Measurements from ENCODE around the gene ARSJ.
"Not testable (repeated sequence)": the region's sequence is repeated elsewhere in the genome, so short reads cannot be mapped to it uniquely, and the experiment has no call there.

ARSJ gene

GRCh38 chr4:114017120-114017917, 37.9 kb upstream of the ARSJ start:
- Histone ChIP-seq H3K36me3 (ENCODE audit: insufficient read depth, low read length) (no peaks in the 10 kb centered on the region), H3K9ac (ENCODE audit: insufficient read length) (no peak overlapping the region), H3K4me3 (no peak overlapping the region), H3K9me3 (ENCODE audit: low read depth, low read length) (no peaks in the 10 kb centered on the region), H3K27ac (peak overlapping the region; percentile 42; the same call in 1 of the 2 replicates)
- no peak for DNase-seq (ENCODE audit: low read depth, low spot score)
- TF ChIP-seq EZH2 (IDR thresholded peaks at IDR 0.05) (no peak), POLR2AphosphoS5 (IDR thresholded peaks at IDR 0.05; ENCODE audit: borderline replicate concordance, low read depth, low read length) (no peak), FOXP2 (optimal IDR thresholded peaks at IDR 0.05; ENCODE audit: control extremely low read depth, extremely low read length, insufficient read depth) (no peak)

GRCh38 chr4:114015444-114015899, 36.0 kb upstream of the ARSJ start:
- H3K4me3 ChIP-seq = peak overlapping the region; percentile 25; the same call in 1 of the 2 replicates
- no peaks in the 10 kb centered on the region for H3K9me3 ChIP-seq (ENCODE audit: low read depth, low read length)
- TF ChIP-seq FOXP2 (optimal IDR thresholded peaks at IDR 0.05; ENCODE audit: control extremely low read depth, extremely low read length, insufficient read depth) (no peak), POLR2AphosphoS5 (IDR thresholded peaks at IDR 0.05; ENCODE audit: borderline replicate concordance, low read depth, low read length) (no peak), EZH2 (IDR thresholded peaks at IDR 0.05) (no peak)
- H3K9ac ChIP-seq (ENCODE audit: insufficient read length) = no peak overlapping the region
- H3K36me3 ChIP-seq (ENCODE audit: insufficient read depth, low read length) = no peaks in the 10 kb centered on the region
- peak overlapping the region; percentile 82 for H3K27ac ChIP-seq
- peak; percentile 92 for DNase-seq (ENCODE audit: low read depth, low spot score)

DNA sequence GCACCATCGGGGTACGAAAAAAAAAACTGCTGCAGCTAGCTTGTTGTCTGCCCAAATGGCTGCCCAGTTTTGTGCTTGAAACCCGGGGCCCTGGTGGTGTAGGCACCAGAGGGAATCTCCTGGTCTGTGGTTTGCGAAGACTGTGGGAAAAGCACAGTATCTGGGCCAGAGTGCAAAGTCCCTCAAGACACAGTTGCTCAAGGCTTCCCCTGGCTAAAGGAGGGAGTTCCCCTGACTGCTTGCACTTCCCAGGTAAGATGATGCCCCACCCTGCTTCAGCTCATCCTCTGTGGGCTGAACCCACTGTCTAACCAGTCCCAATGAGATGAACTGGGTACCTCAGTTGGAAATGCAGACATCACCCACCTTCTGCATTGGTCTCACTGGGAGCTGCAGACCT, 33.8 kb upstream of the ARSJ start:
- H3K4me3 ChIP-seq; H3K36me3 ChIP-seq (ENCODE audit: insufficient read depth, low read length); H3K9ac ChIP-seq (ENCODE audit: insufficient read length); DNase-seq (ENCODE audit: low read depth, low spot score); H3K27ac ChIP-seq; H3K9me3 ChIP-seq (ENCODE audit: low read depth, low read length): not testable (repeated sequence)

DNA sequence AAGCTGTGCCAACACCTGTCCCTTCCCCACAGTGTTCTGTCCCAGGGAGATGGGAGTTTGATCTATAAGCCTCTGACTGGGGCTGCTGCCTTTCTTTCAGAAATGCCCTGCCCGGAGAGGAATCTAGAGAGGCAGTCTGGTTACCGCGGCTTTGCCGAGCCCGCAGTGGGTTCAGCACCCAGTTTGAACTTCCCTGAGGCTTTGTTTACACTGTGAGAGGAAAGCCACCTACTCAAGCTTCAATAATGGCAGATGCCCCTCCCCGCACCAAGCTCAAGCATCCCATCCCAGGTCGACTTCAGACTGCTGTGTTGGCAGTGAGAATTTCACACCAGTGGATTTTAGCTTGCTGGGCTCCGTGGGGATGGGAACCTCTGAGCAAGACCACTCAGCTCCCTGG, 33.3 kb upstream of the ARSJ start:
- no peaks in the 10 kb centered on the region for H3K9me3 ChIP-seq (ENCODE audit: low read depth, low read length)
- DNase-seq (ENCODE audit: low read depth, low spot score) = no peak

GRCh38 chr4:114005569-114006442, 26.4 kb upstream of the ARSJ start:
- no peaks in the 10 kb centered on the region for H3K9me3 ChIP-seq (ENCODE audit: low read depth, low read length)
- no peak overlapping the region for H3K9ac ChIP-seq (ENCODE audit: insufficient read length)
- no peak for DNase-seq (ENCODE audit: low read depth, low spot score)
- no peak overlapping the region for H3K4me3 ChIP-seq
- H3K27ac ChIP-seq = no peak overlapping the region
- TF ChIP-seq EZH2 (IDR thresholded peaks at IDR 0.05) (no peak), POLR2AphosphoS5 (IDR thresholded peaks at IDR 0.05; ENCODE audit: borderline replicate concordance, low read depth, low read length) (no peak), FOXP2 (optimal IDR thresholded peaks at IDR 0.05; ENCODE audit: control extremely low read depth, extremely low read length, insufficient read depth) (no peak)
- H3K36me3 ChIP-seq (ENCODE audit: insufficient read depth, low read length) = no peaks in the 10 kb centered on the region

More for the DNA sequence above, 33.3 kb upstream of the ARSJ start:
- Histone ChIP-seq H3K9ac (ENCODE audit: insufficient read length) (no peak overlapping the region), H3K27ac (no peak overlapping the region), H3K36me3 (ENCODE audit: insufficient read depth, low read length) (no peaks in the 10 kb centered on the region), H3K4me3 (no peak overlapping the region)
- no peak for TF ChIP-seq EZH2 (IDR thresholded peaks at IDR 0.05)
- no peak for TF ChIP-seq POLR2AphosphoS5 (IDR thresholded peaks at IDR 0.05; ENCODE audit: borderline replicate concordance, low read depth, low read length)
- TF ChIP-seq FOXP2 (optimal IDR thresholded peaks at IDR 0.05; ENCODE audit: control extremely low read depth, extremely low read length, insufficient read depth) = no peak

DNA sequence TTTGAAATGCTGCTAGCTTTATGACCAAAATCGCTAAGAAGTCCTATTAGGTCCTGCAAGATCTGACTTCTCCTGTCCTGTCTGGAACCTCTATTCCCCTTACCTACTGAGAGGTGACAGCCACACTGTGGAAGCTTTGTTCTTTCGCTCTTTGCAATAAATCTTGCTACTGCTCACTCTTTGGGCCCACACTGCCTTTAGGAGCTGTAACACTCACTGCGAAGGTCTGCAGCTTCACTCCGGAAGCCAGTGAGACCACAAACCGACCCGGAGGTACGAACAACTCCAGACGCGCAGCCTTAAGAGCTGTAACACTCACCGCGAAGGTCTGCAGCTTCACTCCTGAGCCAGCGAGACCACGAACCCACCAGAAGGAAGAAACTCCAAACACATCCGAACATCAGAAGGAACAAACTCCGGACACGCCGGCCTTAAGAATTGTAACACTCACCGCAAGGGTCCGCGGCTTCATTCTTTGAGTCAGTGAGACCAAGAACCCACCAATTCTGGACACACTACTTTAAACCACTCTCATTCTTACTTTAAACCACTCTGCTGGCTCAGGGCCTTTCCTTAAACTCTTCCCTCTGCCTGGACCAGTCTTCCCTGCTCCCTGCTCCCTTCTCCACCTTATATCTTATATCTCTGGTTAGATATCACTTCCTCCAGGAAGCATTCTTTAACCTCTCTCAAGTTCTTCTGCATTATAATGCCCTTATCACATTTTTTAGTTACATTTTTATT, 25.2 kb upstream of the ARSJ start:
- not testable (repeated sequence) for H3K4me3 ChIP-seq; DNase-seq (ENCODE audit: low read depth, low spot score); H3K9ac ChIP-seq (ENCODE audit: insufficient read length); H3K36me3 ChIP-seq (ENCODE audit: insufficient read depth, low read length); H3K9me3 ChIP-seq (ENCODE audit: low read depth, low read length); H3K27ac ChIP-seq

- no peak overlapping the region for H3K4me3 ChIP-seq
- TF ChIP-seq POLR2AphosphoS5 (IDR thresholded peaks at IDR 0.05; ENCODE audit: borderline replicate concordance, low read depth, low read length) (no peak; the same call in 1 of the 2 replicates), EZH2 (IDR thresholded peaks at IDR 0.05) (no peak), FOXP2 (optimal IDR thresholded peaks at IDR 0.05; ENCODE audit: control extremely low read depth, extremely low read length, insufficient read depth) (no peak)
- H3K9me3 ChIP-seq (ENCODE audit: low read depth, low read length) = no peaks in the 10 kb centered on the region
- H3K36me3 ChIP-seq (ENCODE audit: insufficient read depth, low read length) = no peaks in the 10 kb centered on the region
- H3K27ac ChIP-seq = no peak overlapping the region
- DNase-seq (ENCODE audit: low read depth, low spot score) = no peak
- H3K9ac ChIP-seq (ENCODE audit: insufficient read length) = no peak overlapping the region
Measured at GRCh38 chr4:113998531-113998930, 19.1 kb upstream of the ARSJ start.

DNA sequence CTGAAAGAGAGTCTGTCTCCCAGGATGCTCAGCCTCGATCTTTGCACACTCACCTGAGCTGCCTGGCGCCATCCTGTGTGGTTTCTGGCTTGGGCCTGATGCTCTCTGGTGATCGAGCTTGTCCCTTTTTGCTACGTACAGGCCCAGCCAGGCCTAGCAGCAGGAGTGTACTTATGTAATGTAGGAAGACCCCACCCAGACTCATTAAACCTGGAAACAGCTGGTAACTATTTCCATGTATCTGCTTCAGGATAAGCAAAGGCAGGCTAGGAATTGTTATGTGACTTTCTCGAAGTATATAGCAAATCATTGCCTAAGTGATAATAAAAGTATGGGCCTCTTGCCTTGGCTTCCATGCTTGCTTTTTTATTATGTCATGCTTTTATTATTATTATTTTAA, 18.6 kb upstream of the ARSJ start:
- no peak for DNase-seq (ENCODE audit: low read depth, low spot score)
- Histone ChIP-seq H3K36me3 (ENCODE audit: insufficient read depth, low read length) (no peaks in the 10 kb centered on the region), H3K4me3 (no peak overlapping the region), H3K9ac (ENCODE audit: insufficient read length) (no peak overlapping the region), H3K9me3 (ENCODE audit: low read depth, low read length) (no peaks in the 10 kb centered on the region), H3K27ac (no peak overlapping the region)
- no peak for TF ChIP-seq POLR2AphosphoS5 (IDR thresholded peaks at IDR 0.05; ENCODE audit: borderline replicate concordance, low read depth, low read length)
- TF ChIP-seq FOXP2 (optimal IDR thresholded peaks at IDR 0.05; ENCODE audit: control extremely low read depth, extremely low read length, insufficient read depth) = no peak
- TF ChIP-seq EZH2 (IDR thresholded peaks at IDR 0.05) = no peak

Measured in SK-N-MC (cell line).